Posterior vena cava (tissue), 2 donors: ENCODE results near the gene SNX10. TPM values are rescaled to one million over a fixed set of nuclear protein-coding genes. Genes with fewer than 3 reads are reported as not detected.

Experiments used
- DNase-seq: peaks from one replicate; pipeline ENCODE4 v3.0.0-alpha.2; 2020; ENCODE audit warnings: low spot score
- intact Hi-C, 2 donors: fragments of 100-400 bp; cut with DNase I; formaldehyde crosslinking; loops; one replicate each; pipeline versions ENCODE4 v1.14.1 to v1.14.2; 2022 to 2023
- total RNA-seq, 2 donors: library from RNA; stranded (reverse); fragmentation: NEBNext Ultra II Directional; extraction: Animal tissue kit (Norgen Biotek cat#: 25700); gene quantifications; one replicate each; pipeline ENCODE4 v1.2.1, GENCODE V29; 2021
- donor health status: DM: yes; HTN: yes; CAD: no.
- donor health status: DM: yes; HTN: yes; CAD: no.

SNX10 gene
- total RNA-seq, 2 donors from 2014 or later = 4.0 to 6.5 TPM

- intact Hi-C loops = no loop called here
Observed at GRCh38 chr7:26293569-26294308, 2.1 kb downstream of the SNX10 start.

GRCh38 chr7:26295015-26295414 is 3.4 kb downstream of the SNX10 start:
- DNase-seq = no peak
- intact Hi-C loops = no loop called here

More at GRCh38 chr7:26293569-26294308, 2.1 kb downstream of the SNX10 start:
- DNase-seq = no peak

GRCh38 chr7:26295586-26295985 is 3.9 kb downstream of the SNX10 start:
- intact Hi-C loops = no loop called here
- no peak for DNase-seq

- intact Hi-C loops = no loop called here
- DNase-seq = no peak
Observed at GRCh38 chr7:26298472-26299058, 6.9 kb downstream of the SNX10 start.

GRCh38 chr7:26305090-26305868 is 13.6 kb downstream of the SNX10 start:
- no peak for DNase-seq
- intact Hi-C loops = no loop called here

- DNase-seq = no peak
- intact Hi-C loops = no loop called here
Observed at GRCh38 chr7:26305869-26306665, 14.4 kb downstream of the SNX10 start.

- intact Hi-C loops = no loop called here
- DNase-seq = no peak
Observed at GRCh38 chr7:26306790-26307189, 15.1 kb downstream of the SNX10 start.

GRCh38 chr7:26307226-26307625 is 15.6 kb downstream of the SNX10 start:
- no peak for DNase-seq
- intact Hi-C loops = no loop called here

GRCh38 chr7:26307791-26308190 is 16.1 kb downstream of the SNX10 start:
- intact Hi-C loops = no loop called here
- DNase-seq = no peak

- no peak for DNase-seq
- intact Hi-C loops = no loop called here
Observed at GRCh38 chr7:26308551-26308950, 16.9 kb downstream of the SNX10 start.

GRCh38 chr7:26309089-26309488 is 17.4 kb downstream of the SNX10 start:
- no peak for DNase-seq
- intact Hi-C loops = no loop called here

GRCh38 chr7:26311798-26312197 is 20.1 kb downstream of the SNX10 start:
- no peak for DNase-seq
- intact Hi-C loops = no loop called here

- DNase-seq = no peak
- intact Hi-C loops = no loop called here
Observed at GRCh38 chr7:26317211-26317610, 25.5 kb downstream of the SNX10 start.

- intact Hi-C loops = no loop called here
- no peak for DNase-seq
Observed at GRCh38 chr7:26318921-26319320, 27.3 kb downstream of the SNX10 start.

- intact Hi-C loops = no loop called here
- no peak for DNase-seq
Observed at GRCh38 chr7:26319636-26320035, 28.0 kb downstream of the SNX10 start.

GRCh38 chr7:26320878-26321277 is 29.2 kb downstream of the SNX10 start:
- DNase-seq = no peak
- intact Hi-C loops = no loop called here

GRCh38 chr7:26321435-26321834 is 29.8 kb downstream of the SNX10 start:
- intact Hi-C loops = no loop called here

GRCh38 chr7:26326211-26326610 is 34.5 kb downstream of the SNX10 start:
- intact Hi-C loops = no loop called here
- no peak for DNase-seq

More at GRCh38 chr7:26321435-26321834, 29.8 kb downstream of the SNX10 start:
- DNase-seq = no peak

GRCh38 chr7:26328498-26329390 is 37.1 kb downstream of the SNX10 start:
- no peak for DNase-seq
- intact Hi-C loops = no loop called here
